OCI-LY7 (cell line): ENCODE results near the gene COL4A3. TPM values are rescaled to one million over a fixed set of nuclear protein-coding genes. Genes with fewer than 3 reads are reported as not detected.

ENCODE experiments used
- BruUV-seq: library from RNA; stranded (reverse); fragments of 400-500 nt; replicated peaks from 2 replicates; lab custom pipeline; 2021; lab: Mats Ljungman, UMichigan
- CTCF ChIA-PET: fragments of 300-600 bp; sonication (Branson Sonifier 250); formaldehyde crosslinking; loops from one replicate; lab custom pipeline; 2022; ENCODE audit warnings: antibody characterized with exemption; ENCODE audit not compliant: unreplicated experiment; lab: Charles Lee
- POLR2A ChIA-PET: fragments of 300-600 bp; sonication (Branson Sonifier 250); formaldehyde crosslinking; loops from one replicate; lab custom pipeline; 2022; ENCODE audit warnings: antibody characterized with exemption; lab: Charles Lee
- DNase-seq: peaks from one replicate; pipeline ENCODE4 v3.0.0-alpha.2; 2015; ENCODE audit warnings: low spot score
- H2AFZ ChIP-seq: fragments of 200-600 bp; sonication (generic), shearing (Covaris generic); 2 replicates; pipeline ENCODE4 v1.6.1; 2014; ENCODE audit warnings: mild to moderate bottlenecking, antibody characterized with exemption, low read length, moderate library complexity
- H3K27ac ChIP-seq: fragments of 200-600 bp; sonication (generic); 2 replicates; pipeline ENCODE4 v1.5.1; 2014; ENCODE audit warnings: mixed run types, low read depth, mild to moderate bottlenecking, moderate library complexity, low read length, inconsistent platforms; ENCODE audit not compliant: poor library complexity, severe bottlenecking
- H3K36me3 ChIP-seq: fragments of 200-600 bp; sonication (generic); 2 replicates; pipeline ENCODE4 v1.6.1; 2014; ENCODE audit warnings: mild to moderate bottlenecking, antibody characterized with exemption, low read length, moderate library complexity, mixed read lengths; ENCODE audit not compliant: insufficient read depth
- H3K4me1 ChIP-seq: fragments of 200-600 bp; sonication (generic); 2 replicates; pipeline ENCODE4 v1.5.1; 2014; ENCODE audit warnings: mild to moderate bottlenecking, low read length; ENCODE audit not compliant: insufficient read depth, poor library complexity, severe bottlenecking
- H3K4me2 ChIP-seq: fragments of 200-600 bp; sonication (generic); 2 replicates; pipeline ENCODE4 v1.6.1; 2014; ENCODE audit warnings: mild to moderate bottlenecking, low read length
- H3K4me3 ChIP-seq: fragments of 200-600 bp; sonication (generic); 2 replicates; pipeline ENCODE4 v1.5.1; 2014; ENCODE audit warnings: mild to moderate bottlenecking, low read depth, low read length; ENCODE audit not compliant: poor library complexity, severe bottlenecking
- H3K79me2 ChIP-seq: fragments of 200-600 bp; sonication (generic); 2 replicates; pipeline ENCODE4 v1.6.1; 2016; ENCODE audit warnings: low read depth, mild to moderate bottlenecking, low read length, moderate library complexity, mixed read lengths; ENCODE audit not compliant: insufficient read depth
- H3K9me2 ChIP-seq: fragments of 200-600 bp; sonication (generic); 2 replicates; pipeline ENCODE4 v1.6.1; 2016; ENCODE audit warnings: mild to moderate bottlenecking, low read length, mixed read lengths; ENCODE audit not compliant: insufficient read depth
- H3K9me3 ChIP-seq: fragments of 200-600 bp; sonication (generic); 2 replicates; pipeline ENCODE4 v1.6.1; 2014; ENCODE audit warnings: mild to moderate bottlenecking, mixed run types, low read length, mixed read lengths
- H4K20me1 ChIP-seq: fragments of 200-600 bp; sonication (generic); 2 replicates; pipeline ENCODE4 v1.6.1; 2014; ENCODE audit warnings: mild to moderate bottlenecking, antibody characterized with exemption, low read length, moderate library complexity, mixed read lengths; ENCODE audit not compliant: insufficient read depth
- CTCF ChIP-seq: fragments of 200-600 bp; sonication (generic); conservative IDR thresholded peaks from 2 replicates; pipeline ENCODE4 v1.5.1; 2014; ENCODE audit warnings: mild to moderate bottlenecking, antibody characterized with exemption, low read length, moderate library complexity, mixed read lengths
- EZH2phosphoT487 ChIP-seq: fragments of 200-600 bp; sonication (generic); IDR thresholded peaks from 2 replicates; pipeline ENCODE4 v1.6.1; 2018; ENCODE audit warnings: low read depth, borderline replicate concordance, mild to moderate bottlenecking, mixed run types, antibody characterized with exemption, low read length, moderate library complexity, mixed read lengths
- intact Hi-C: fragments of 100-400 bp; cut with micrococcal nuclease; formaldehyde crosslinking; loops from one replicate; pipeline ENCODE4 v1.10.0; 2022; ENCODE audit not compliant: unreplicated experiment
- total RNA-seq, 2 experiments: library from RNA; depleted of rRNA in 1 of 2; stranded (reverse); fragments of >200 nt in 1 of 2; shearing (Covaris generic) in 1 of 2; gene quantifications; 2 replicates each; pipeline ENCODE4 v1.2.3, GENCODE V29; 2014 to 2022

The COL4A3 gene
- total RNA-seq, 2 experiments from 2014 or later = 0.06 to 10.9 TPM

- POLR2A ChIA-PET = no interaction called here
- BruUV-seq = no TSS peak
These were observed 123.3 kb downstream of the COL4A3 start for GRCh38 chr2:227287771-227288170.

DNA sequence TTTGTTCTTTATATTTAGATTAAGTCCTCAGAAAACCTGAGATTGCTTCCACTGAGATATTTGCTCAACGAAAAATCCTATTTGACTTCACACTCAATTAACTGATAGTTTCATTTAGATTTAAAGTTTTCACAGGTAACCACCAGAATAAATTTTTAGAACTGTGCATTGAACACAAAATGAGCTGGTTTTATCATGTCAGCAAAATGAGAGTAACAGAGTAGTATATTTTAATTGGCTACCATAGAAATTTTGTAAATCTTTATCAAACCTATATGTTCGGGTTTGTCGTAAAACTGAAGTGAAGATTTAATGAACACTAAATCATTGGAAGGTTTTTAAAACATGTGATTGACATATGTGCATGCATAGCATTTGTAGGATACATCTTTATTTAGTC lies 127.9 kb downstream of the COL4A3 start:
- no peaks in the 10 kb centered on the region for H4K20me1 ChIP-seq
- H3K4me1 ChIP-seq = no peaks in the 10 kb centered on the region
- no peaks in the 10 kb centered on the region for H3K9me3 ChIP-seq
- ChIA-PET POLR2A (no interaction called here), CTCF (no interaction called here)
- H3K27ac ChIP-seq = no peak overlapping the region
- DNase-seq = no peak
- no peak overlapping the region for H2AFZ ChIP-seq
- H3K4me3 ChIP-seq = no peak overlapping the region
- H3K9me2 ChIP-seq = no peaks in the 10 kb centered on the region
- H3K79me2 ChIP-seq = no peaks in the 10 kb centered on the region
- TF ChIP-seq CTCF = no peak
- no peak for TF ChIP-seq EZH2phosphoT487
- BruUV-seq = no TSS peak
- H3K4me2 ChIP-seq = no peak overlapping the region
- intact Hi-C loops = no loop called here
- H3K36me3 ChIP-seq = no peaks in the 10 kb centered on the region

More at GRCh38 chr2:227287771-227288170, 123.3 kb downstream of the COL4A3 start:
- intact Hi-C loops = no loop called here
- no peaks in the 10 kb centered on the region for H4K20me1 ChIP-seq
- H3K36me3 ChIP-seq = no peaks in the 10 kb centered on the region
- no peak overlapping the region for H2AFZ ChIP-seq
- DNase-seq = no peak
- no peak for TF ChIP-seq CTCF
- TF ChIP-seq EZH2phosphoT487 = no peak
- CTCF ChIA-PET = no interaction called here
- no peak overlapping the region for H3K27ac ChIP-seq
- no peak overlapping the region for H3K4me3 ChIP-seq
- no peaks in the 10 kb centered on the region for H3K9me2 ChIP-seq
- no peaks in the 10 kb centered on the region for H3K4me1 ChIP-seq
- H3K9me3 ChIP-seq = no peaks in the 10 kb centered on the region
- H3K79me2 ChIP-seq = no peaks in the 10 kb centered on the region
- no peak overlapping the region for H3K4me2 ChIP-seq

GRCh38 chr2:227293531-227293930 lies 129.1 kb downstream of the COL4A3 start:
- no peak for TF ChIP-seq CTCF
- no peak for TF ChIP-seq EZH2phosphoT487
- no TSS peak for BruUV-seq
- intact Hi-C loops = no loop called here
- Histone ChIP-seq H3K79me2 (no peaks in the 10 kb centered on the region), H3K27ac (no peak overlapping the region), H3K4me3 (no peak overlapping the region), H4K20me1 (no peaks in the 10 kb centered on the region), H3K4me2 (no peak overlapping the region), H3K4me1 (no peaks in the 10 kb centered on the region), H3K9me3 (no peaks in the 10 kb centered on the region), H3K9me2 (no peaks in the 10 kb centered on the region), H3K36me3 (no peaks in the 10 kb centered on the region), H2AFZ (no peak overlapping the region)
- ChIA-PET CTCF (no interaction called here), POLR2A (no interaction called here)
- no peak for DNase-seq
